AG10803 (cell line): ENCODE data around the gene PGAM5.

Source experiments
- DNase-seq: peaks from one replicate; pipeline ENCODE4 v3.0.0; 2010; ENCODE audit warnings: low read depth
- H3K4me3 ChIP-seq: 2 replicates; pipeline ENCODE4 v1.5.1; 2011; ENCODE audit warnings: mild to moderate bottlenecking, low read length, control low read depth
- CTCF ChIP-seq: conservative IDR thresholded peaks from 2 replicates; pipeline ENCODE4 v1.5.1; 2011; ENCODE audit warnings: mild to moderate bottlenecking, low read length, control low read depth, inconsistent platforms

The PGAM5 gene

GRCh38 chr12:132736913-132737312 lies 26.3 kb downstream of the PGAM5 start:
- TF ChIP-seq CTCF = no peak
- no peak for DNase-seq
- no peak overlapping the region for H3K4me3 ChIP-seq

- H3K4me3 ChIP-seq = no peak overlapping the region
- TF ChIP-seq CTCF = no peak
- DNase-seq = no peak
Measured at GRCh38 chr12:132739600-132740312, 29.1 kb downstream of the PGAM5 start.

- TF ChIP-seq CTCF = no peak
- DNase-seq = no peak
- no peak overlapping the region for H3K4me3 ChIP-seq
Measured at GRCh38 chr12:132740313-132740646, 29.6 kb downstream of the PGAM5 start.

- no peak overlapping the region for H3K4me3 ChIP-seq
- TF ChIP-seq CTCF = no peak
- no peak for DNase-seq
Measured at GRCh38 chr12:132740652-132741051, 30.0 kb downstream of the PGAM5 start.

GRCh38 chr12:132741620-132742019 lies 31.0 kb downstream of the PGAM5 start:
- no peak for TF ChIP-seq CTCF
- DNase-seq = no peak
- H3K4me3 ChIP-seq = no peak overlapping the region

GRCh38 chr12:132743831-132744230 lies 33.2 kb downstream of the PGAM5 start:
- DNase-seq = no peak
- TF ChIP-seq CTCF = no peak
- no peak overlapping the region for H3K4me3 ChIP-seq

- H3K4me3 ChIP-seq = no peak overlapping the region
- TF ChIP-seq CTCF = no peak
- DNase-seq = no peak
Measured at GRCh38 chr12:132746613-132747012, 36.0 kb downstream of the PGAM5 start.
